WTC11 (cell line): ENCODE results near the gene FGF14.

ENCODE experiments used
- JUN ChIP-seq: sonication (generic); formaldehyde crosslinking; IDR thresholded peaks from 2 replicates; pipeline ENCODE4 v1.8.0; 2023; ENCODE audit warnings: mild to moderate bottlenecking, missing genetic modification reagents
- RORB ChIP-seq: fragments of 250-450 bp; sonication (Bioruptor Pico); IDR thresholded peaks from 2 replicates; pipeline ENCODE4 v1.9.0; 2021; ENCODE audit warnings: mild to moderate bottlenecking
- TF ChIP-seq, protein P1 (sequence below): fragments of 200-600 bp; IDR thresholded peaks from 2 replicates; pipeline ENCODE4 v1.8.0; 2022; ENCODE audit warnings: antibody characterized with exemption

DNA sequence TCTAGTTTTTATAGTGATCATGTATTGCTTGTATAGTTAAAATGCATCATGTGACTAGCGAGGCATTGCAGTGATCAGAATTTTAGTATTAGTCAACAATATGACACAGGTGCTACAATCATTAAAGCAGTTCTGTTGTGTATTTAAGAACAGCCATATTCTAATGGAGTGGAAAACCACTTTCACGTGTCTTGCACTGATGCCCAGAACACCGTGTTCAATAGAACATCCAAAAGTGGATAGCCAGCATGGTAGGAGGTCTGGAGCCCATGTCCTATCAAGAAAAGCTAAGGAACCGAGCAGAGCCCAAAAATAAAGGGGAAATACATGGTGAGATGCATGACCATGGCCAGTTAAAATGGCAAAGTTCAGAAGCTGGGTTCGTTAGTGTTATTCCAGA lies 55.1 kb downstream of the FGF14 start:
- TF ChIP-seq, protein P1, sequence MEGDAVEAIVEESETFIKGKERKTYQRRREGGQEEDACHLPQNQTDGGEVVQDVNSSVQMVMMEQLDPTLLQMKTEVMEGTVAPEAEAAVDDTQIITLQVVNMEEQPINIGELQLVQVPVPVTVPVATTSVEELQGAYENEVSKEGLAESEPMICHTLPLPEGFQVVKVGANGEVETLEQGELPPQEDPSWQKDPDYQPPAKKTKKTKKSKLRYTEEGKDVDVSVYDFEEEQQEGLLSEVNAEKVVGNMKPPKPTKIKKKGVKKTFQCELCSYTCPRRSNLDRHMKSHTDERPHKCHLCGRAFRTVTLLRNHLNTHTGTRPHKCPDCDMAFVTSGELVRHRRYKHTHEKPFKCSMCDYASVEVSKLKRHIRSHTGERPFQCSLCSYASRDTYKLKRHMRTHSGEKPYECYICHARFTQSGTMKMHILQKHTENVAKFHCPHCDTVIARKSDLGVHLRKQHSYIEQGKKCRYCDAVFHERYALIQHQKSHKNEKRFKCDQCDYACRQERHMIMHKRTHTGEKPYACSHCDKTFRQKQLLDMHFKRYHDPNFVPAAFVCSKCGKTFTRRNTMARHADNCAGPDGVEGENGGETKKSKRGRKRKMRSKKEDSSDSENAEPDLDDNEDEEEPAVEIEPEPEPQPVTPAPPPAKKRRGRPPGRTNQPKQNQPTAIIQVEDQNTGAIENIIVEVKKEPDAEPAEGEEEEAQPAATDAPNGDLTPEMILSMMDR, result no peak
- TF ChIP-seq RORB (CRISPR knock-in tag), result no peak
- TF ChIP-seq JUN, result no peak
